WTC11 (cell line): Measurements from ENCODE around the gene SMYD3. TPM values are rescaled to one million over a fixed set of nuclear protein-coding genes. Genes with fewer than 3 reads are reported as not detected.
A peak's percentile ranks its signal among the peaks of the same experiment; 100 is the strongest.

Experiments
- ATAC-seq: fragments of 200-7000 bp; cut with Tn5 transposase; 2 replicates; pipeline ENCODE4 v1.10.0; 2021; ENCODE audit warnings: mild to moderate bottlenecking, moderate library complexity
- CTCF ChIA-PET: fragments of 300-600 bp; sonication (Branson Sonifier 250); formaldehyde crosslinking; loops from one replicate; lab custom pipeline; 2021; ENCODE audit warnings: antibody characterized with exemption; lab: Charles Lee
- POLR2A ChIA-PET: fragments of 350-600 bp; sonication (Branson Sonifier 250); formaldehyde crosslinking; loops from one replicate; lab custom pipeline; 2021; ENCODE audit warnings: antibody characterized with exemption; lab: Charles Lee
- DNase-seq: peaks from one replicate; pipeline ENCODE4 v3.0.0; 2021; ENCODE audit warnings: low spot score
- H3K27ac Mint-ChIP-seq: 2 replicates; pipeline ENCODE4 v1.8.0; 2021; ENCODE audit warnings: mixed read lengths
- H3K27me3 Mint-ChIP-seq: 2 replicates; pipeline ENCODE4 v1.8.0; 2021; ENCODE audit warnings: low read depth, mild to moderate bottlenecking, moderate library complexity, mixed read lengths
- H3K36me3 Mint-ChIP-seq: 2 replicates; pipeline ENCODE4 v1.8.0; 2021; ENCODE audit warnings: mixed read lengths
- H3K4me1 Mint-ChIP-seq: 2 replicates; pipeline ENCODE4 v1.8.0; 2022; ENCODE audit warnings: mixed read lengths
- H3K4me3 Mint-ChIP-seq: 2 replicates; pipeline ENCODE4 v1.8.0; 2021; ENCODE audit warnings: mild to moderate bottlenecking, moderate library complexity, mixed read lengths
- H3K9me3 Mint-ChIP-seq: 2 replicates; pipeline ENCODE4 v1.8.0; 2021; ENCODE audit warnings: mixed read lengths
- CREB1 ChIP-seq: sonication (generic); formaldehyde crosslinking; IDR thresholded peaks from 2 replicates; pipeline ENCODE4 v1.8.0; 2023; ENCODE audit warnings: mild to moderate bottlenecking, missing genetic modification reagents
- CREM ChIP-seq: sonication (generic); formaldehyde crosslinking; IDR thresholded peaks from 2 replicates; pipeline ENCODE4 v1.8.1; 2022; ENCODE audit warnings: mild to moderate bottlenecking, missing genetic modification reagents, moderate library complexity
- ELF4 ChIP-seq: sonication (generic); formaldehyde crosslinking; IDR thresholded peaks from 2 replicates; pipeline ENCODE4 v1.8.1; 2022; ENCODE audit warnings: low read depth, mild to moderate bottlenecking, moderate library complexity, missing genetic modification reagents
- ESRRA ChIP-seq: sonication (generic); formaldehyde crosslinking; IDR thresholded peaks from 2 replicates; pipeline ENCODE4 v1.8.1; 2022; ENCODE audit warnings: mild to moderate bottlenecking, missing genetic modification reagents, borderline replicate concordance
- FOXP1 ChIP-seq: sonication (generic); formaldehyde crosslinking; IDR thresholded peaks from 2 replicates; pipeline ENCODE4 v1.8.0; 2022; ENCODE audit warnings: missing genetic modification reagents, mild to moderate bottlenecking, moderate library complexity, borderline replicate concordance
- GABPB1 ChIP-seq: sonication (generic); formaldehyde crosslinking; IDR thresholded peaks from 2 replicates; pipeline ENCODE4 v1.8.1; 2023; ENCODE audit warnings: mild to moderate bottlenecking, missing genetic modification reagents
- IRF2 ChIP-seq: sonication (generic); formaldehyde crosslinking; IDR thresholded peaks from 2 replicates; pipeline ENCODE4 v1.8.0; 2022; ENCODE audit warnings: low read depth, missing genetic modification reagents, borderline replicate concordance
- MXD4 ChIP-seq: fragments of 250-450 bp; sonication (Bioruptor Pico); IDR thresholded peaks from 2 replicates; pipeline ENCODE4 v1.8.0; 2021; ENCODE audit warnings: mild to moderate bottlenecking, moderate library complexity, borderline replicate concordance
- MYBL2 ChIP-seq: sonication (generic); formaldehyde crosslinking; IDR thresholded peaks from 2 replicates; pipeline ENCODE4 v1.8.1; 2023; ENCODE audit warnings: mild to moderate bottlenecking, moderate library complexity, missing genetic modification reagents
- OVOL2 ChIP-seq: fragments of 250-450 bp; sonication (Bioruptor Pico); IDR thresholded peaks from 2 replicates; pipeline ENCODE4 v1.9.0; 2021; ENCODE audit warnings: mild to moderate bottlenecking, borderline replicate concordance
- PRRX2 ChIP-seq: fragments of 250-450 bp; sonication (Bioruptor Pico); IDR thresholded peaks from 2 replicates; pipeline ENCODE4 v1.8.0; 2021; ENCODE audit warnings: mild to moderate bottlenecking
- RORB ChIP-seq: fragments of 250-450 bp; sonication (Bioruptor Pico); IDR thresholded peaks from 2 replicates; pipeline ENCODE4 v1.9.0; 2021; ENCODE audit warnings: mild to moderate bottlenecking
- SMAD3 ChIP-seq: sonication (generic); formaldehyde crosslinking; IDR thresholded peaks from 2 replicates; pipeline ENCODE4 v1.8.0; 2022; ENCODE audit warnings: missing genetic modification reagents, mild to moderate bottlenecking, borderline replicate concordance
- SP1 ChIP-seq: sonication (generic); formaldehyde crosslinking; conservative IDR thresholded peaks from 2 replicates; pipeline ENCODE4 v1.8.1; 2022; ENCODE audit warnings: missing genetic modification reagents
- TEAD4 ChIP-seq: sonication (generic); formaldehyde crosslinking; IDR thresholded peaks from 2 replicates; pipeline ENCODE4 v1.8.0; 2022; ENCODE audit warnings: mild to moderate bottlenecking, missing genetic modification reagents
- TP53 ChIP-seq: sonication (generic); formaldehyde crosslinking; IDR thresholded peaks from 2 replicates; pipeline ENCODE4 v1.8.1; 2023; ENCODE audit warnings: mild to moderate bottlenecking, missing genetic modification reagents
- ZBTB21 ChIP-seq: sonication (generic); formaldehyde crosslinking; IDR thresholded peaks from 2 replicates; pipeline ENCODE4 v1.8.1; 2023; ENCODE audit warnings: mild to moderate bottlenecking, missing genetic modification reagents, borderline replicate concordance
- ZNF138 ChIP-seq: sonication (generic); formaldehyde crosslinking; conservative IDR thresholded peaks from 2 replicates; pipeline ENCODE4 v1.8.1; 2022; ENCODE audit warnings: mild to moderate bottlenecking, moderate library complexity, missing genetic modification reagents
- total RNA-seq: library from RNA; stranded (reverse); gene quantifications from 3 replicates; pipeline ENCODE4 v1.2.3, GENCODE V29; 2021
- TF ChIP-seq, protein P1 (sequence below): sonication (generic); formaldehyde crosslinking; IDR thresholded peaks from 2 replicates; pipeline ENCODE4 v1.8.1; 2023; ENCODE audit warnings: mild to moderate bottlenecking, missing genetic modification reagents
- TF ChIP-seq, protein P2 (sequence below): fragments of 200-600 bp; IDR thresholded peaks from 2 replicates; pipeline ENCODE4 v1.8.0; 2022; ENCODE audit warnings: antibody characterized with exemption
- TF ChIP-seq, protein P3 (sequence below): fragments of 250-450 bp; sonication (Bioruptor Pico); IDR thresholded peaks from 2 replicates; pipeline ENCODE4 v2.1.2; 2022; ENCODE audit warnings: mild to moderate bottlenecking, moderate library complexity
- TF ChIP-seq, protein P4 (sequence below): sonication (generic); formaldehyde crosslinking; IDR thresholded peaks from 2 replicates; pipeline ENCODE4 v1.8.0; 2022; ENCODE audit warnings: mild to moderate bottlenecking, missing genetic modification reagents

Gene SMYD3
- total RNA-seq, 1 experiment from 2014 or later: 21.4 TPM

DNA sequence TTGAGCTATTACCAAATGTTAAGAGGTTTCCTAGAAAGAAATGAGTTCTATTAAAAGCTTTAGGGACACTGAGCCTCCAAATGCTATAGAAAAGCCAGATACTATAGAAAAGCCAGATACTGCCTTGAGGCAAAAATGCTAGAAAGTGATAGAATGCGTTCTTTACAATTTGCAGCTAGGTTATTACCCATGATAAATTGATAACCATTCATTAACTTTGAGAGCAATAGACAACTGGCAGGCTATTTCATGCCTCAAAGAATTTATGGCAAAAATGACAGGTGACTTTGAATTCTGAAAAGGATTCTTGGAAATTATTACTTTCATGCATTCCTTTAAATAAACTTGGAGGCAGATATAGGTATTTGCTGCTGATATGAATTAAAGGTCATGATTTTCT is 51.6 kb downstream of the SMYD3 start (continued):
- TF ChIP-seq MYBL2 (CRISPR knock-in tag) (no peak), TEAD4 (CRISPR knock-in tag) (no peak), RORB (CRISPR knock-in tag) (no peak)

DNA sequence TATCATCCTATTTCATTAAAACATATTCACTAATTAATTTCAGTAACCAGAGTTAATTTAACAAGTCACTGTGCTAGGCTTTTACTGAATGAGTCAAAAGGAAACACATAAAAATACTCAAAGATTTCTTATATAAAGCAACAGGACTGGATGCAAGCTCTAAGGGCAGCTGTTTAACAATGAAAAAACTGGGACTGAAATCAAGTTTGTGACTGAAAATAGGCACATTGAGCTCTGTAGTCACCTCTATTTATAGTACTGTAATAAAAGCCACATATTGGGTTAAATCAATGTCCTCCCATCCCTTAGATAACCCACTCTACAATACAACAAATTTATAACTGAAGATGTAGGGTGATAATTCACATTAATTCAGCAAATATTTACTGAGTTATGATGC is 52.4 kb downstream of the SMYD3 start:
- Mint-ChIP-seq H3K27me3 (no peaks in the 10 kb centered on the region), H3K27ac (no peak overlapping the region), H3K4me1 (peaks cover 12% of the 10 kb centered on the region), H3K4me3 (no peak overlapping the region), H3K9me3 (no peaks in the 10 kb centered on the region), H3K36me3 (no peaks in the 10 kb centered on the region)
- TF ChIP-seq, protein P1, sequence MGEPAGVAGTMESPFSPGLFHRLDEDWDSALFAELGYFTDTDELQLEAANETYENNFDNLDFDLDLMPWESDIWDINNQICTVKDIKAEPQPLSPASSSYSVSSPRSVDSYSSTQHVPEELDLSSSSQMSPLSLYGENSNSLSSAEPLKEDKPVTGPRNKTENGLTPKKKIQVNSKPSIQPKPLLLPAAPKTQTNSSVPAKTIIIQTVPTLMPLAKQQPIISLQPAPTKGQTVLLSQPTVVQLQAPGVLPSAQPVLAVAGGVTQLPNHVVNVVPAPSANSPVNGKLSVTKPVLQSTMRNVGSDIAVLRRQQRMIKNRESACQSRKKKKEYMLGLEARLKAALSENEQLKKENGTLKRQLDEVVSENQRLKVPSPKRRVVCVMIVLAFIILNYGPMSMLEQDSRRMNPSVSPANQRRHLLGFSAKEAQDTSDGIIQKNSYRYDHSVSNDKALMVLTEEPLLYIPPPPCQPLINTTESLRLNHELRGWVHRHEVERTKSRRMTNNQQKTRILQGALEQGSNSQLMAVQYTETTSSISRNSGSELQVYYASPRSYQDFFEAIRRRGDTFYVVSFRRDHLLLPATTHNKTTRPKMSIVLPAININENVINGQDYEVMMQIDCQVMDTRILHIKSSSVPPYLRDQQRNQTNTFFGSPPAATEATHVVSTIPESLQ (CRISPR knock-in tag): no peak
- TF ChIP-seq ELF4 (CRISPR knock-in tag): no peak
- TF ChIP-seq SMAD3: no peak
- POLR2A ChIA-PET: no interaction called here
- CTCF ChIA-PET: no interaction called here
- DNase-seq: no peak
- ATAC-seq: no peak

DNA sequence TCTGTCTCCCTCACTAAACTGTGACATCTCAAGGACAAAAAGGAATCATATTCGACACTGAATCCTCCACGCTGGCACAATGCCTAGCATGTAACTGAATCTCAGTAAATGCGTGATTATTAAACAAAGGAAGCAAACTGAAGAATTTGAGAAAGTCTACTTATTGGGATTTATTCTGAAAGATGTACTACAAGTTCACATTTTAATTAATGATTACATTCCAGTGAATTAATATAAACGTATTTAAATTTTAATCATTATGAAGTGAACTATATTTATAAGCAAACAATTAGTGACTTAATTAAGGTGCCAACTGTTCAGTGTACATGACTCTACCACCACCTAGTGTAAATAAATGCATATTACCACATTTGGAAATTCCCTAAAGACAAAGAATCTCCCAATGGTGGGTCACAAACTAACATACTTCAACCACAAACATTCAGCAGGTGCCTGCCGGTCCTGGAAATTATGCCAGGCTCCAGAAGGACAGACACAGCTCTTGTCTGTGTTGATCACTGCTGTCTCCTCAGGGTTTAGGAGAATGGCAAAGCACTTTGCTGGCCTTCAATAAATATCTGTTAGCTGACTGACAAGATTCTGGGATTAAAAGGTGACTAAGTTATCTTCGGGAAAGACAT is 56.3 kb downstream of the SMYD3 start:
- Mint-ChIP-seq H3K9me3 (peaks cover 9% of the 10 kb centered on the region), H3K4me3 (no peak overlapping the region), H3K27ac (no peak overlapping the region), H3K4me1 (peaks cover 9% of the 10 kb centered on the region)
- DNase-seq: no peak
- CTCF ChIA-PET: no interaction called here
- ATAC-seq: peak; percentile 30; the same call in 1 of the 2 replicates
- POLR2A ChIA-PET: no interaction called here
- TF ChIP-seq MXD4 (CRISPR knock-in tag): no peak
- no peak for TF ChIP-seq IRF2 (CRISPR knock-in tag)
- no peak for TF ChIP-seq TP53 (CRISPR knock-in tag)
- TF ChIP-seq SP1 (CRISPR knock-in tag): no peak
- no peak for TF ChIP-seq FOXP1 (CRISPR knock-in tag)
- TF ChIP-seq GABPB1 (CRISPR knock-in tag): no peak
- TF ChIP-seq, protein P2, sequence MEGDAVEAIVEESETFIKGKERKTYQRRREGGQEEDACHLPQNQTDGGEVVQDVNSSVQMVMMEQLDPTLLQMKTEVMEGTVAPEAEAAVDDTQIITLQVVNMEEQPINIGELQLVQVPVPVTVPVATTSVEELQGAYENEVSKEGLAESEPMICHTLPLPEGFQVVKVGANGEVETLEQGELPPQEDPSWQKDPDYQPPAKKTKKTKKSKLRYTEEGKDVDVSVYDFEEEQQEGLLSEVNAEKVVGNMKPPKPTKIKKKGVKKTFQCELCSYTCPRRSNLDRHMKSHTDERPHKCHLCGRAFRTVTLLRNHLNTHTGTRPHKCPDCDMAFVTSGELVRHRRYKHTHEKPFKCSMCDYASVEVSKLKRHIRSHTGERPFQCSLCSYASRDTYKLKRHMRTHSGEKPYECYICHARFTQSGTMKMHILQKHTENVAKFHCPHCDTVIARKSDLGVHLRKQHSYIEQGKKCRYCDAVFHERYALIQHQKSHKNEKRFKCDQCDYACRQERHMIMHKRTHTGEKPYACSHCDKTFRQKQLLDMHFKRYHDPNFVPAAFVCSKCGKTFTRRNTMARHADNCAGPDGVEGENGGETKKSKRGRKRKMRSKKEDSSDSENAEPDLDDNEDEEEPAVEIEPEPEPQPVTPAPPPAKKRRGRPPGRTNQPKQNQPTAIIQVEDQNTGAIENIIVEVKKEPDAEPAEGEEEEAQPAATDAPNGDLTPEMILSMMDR: peak; percentile 50
- TF ChIP-seq ESRRA: no peak
- TF ChIP-seq, all 79 proteins: peak for 1
- Mint-ChIP-seq H3K27me3 (no peaks in the 10 kb centered on the region), H3K36me3 (peaks cover 3% of the 10 kb centered on the region)

DNA sequence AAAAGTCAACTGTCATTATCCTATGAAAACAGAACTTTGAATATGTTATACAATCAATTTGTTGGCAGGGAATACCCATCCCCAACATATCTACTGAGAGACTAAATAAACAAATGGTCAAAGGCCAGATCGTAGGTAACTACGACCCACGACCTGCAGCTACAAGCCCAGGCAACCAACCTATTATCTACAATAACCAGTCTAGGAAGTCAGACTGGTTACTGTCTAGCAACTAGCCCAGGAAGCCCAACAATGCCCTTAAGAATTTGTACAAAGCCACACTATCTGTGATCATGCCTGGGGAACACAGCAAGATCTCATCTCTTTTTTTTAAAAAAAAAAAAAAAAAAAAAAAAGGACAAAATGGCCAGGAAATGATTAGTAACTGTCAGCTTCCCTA is 58.7 kb downstream of the SMYD3 start:
- DNase-seq: no peak
- 0 out of 2 replicates have a peak overlapping the region, but pooled peaks have one; percentile 11 for H3K27ac Mint-ChIP-seq
- ATAC-seq: no peak
- TF ChIP-seq PRRX2 (no peak), OVOL2 (CRISPR knock-in tag) (no peak), CREM (CRISPR knock-in tag) (no peak), ZNF138 (CRISPR knock-in tag) (no peak), CREB1 (CRISPR knock-in tag) (no peak), ZBTB21 (CRISPR knock-in tag) (no peak)
- TF ChIP-seq, protein P3, sequence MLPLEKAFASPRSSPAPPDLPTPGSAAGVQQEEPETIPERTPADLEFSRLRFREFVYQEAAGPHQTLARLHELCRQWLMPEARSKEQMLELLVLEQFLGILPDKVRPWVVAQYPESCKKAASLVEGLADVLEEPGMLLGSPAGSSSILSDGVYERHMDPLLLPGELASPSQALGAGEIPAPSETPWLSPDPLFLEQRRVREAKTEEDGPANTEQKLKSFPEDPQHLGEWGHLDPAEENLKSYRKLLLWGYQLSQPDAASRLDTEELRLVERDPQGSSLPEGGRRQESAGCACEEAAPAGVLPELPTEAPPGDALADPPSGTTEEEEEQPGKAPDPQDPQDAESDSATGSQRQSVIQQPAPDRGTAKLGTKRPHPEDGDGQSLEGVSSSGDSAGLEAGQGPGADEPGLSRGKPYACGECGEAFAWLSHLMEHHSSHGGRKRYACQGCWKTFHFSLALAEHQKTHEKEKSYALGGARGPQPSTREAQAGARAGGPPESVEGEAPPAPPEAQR (CRISPR knock-in tag): no peak
- TF ChIP-seq, protein P4, sequence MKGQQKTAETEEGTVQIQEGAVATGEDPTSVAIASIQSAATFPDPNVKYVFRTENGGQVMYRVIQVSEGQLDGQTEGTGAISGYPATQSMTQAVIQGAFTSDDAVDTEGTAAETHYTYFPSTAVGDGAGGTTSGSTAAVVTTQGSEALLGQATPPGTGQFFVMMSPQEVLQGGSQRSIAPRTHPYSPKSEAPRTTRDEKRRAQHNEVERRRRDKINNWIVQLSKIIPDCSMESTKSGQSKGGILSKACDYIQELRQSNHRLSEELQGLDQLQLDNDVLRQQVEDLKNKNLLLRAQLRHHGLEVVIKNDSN (CRISPR knock-in tag): no peak
- ChIA-PET POLR2A (no interaction called here), CTCF (interaction anchor here (0.6 kb wide), 1 partner anchor 152 kb away, joined by 3 read pairs; no protein-coding TSS in a partner anchor)
- H3K36me3 Mint-ChIP-seq: peaks cover 3% of the 10 kb centered on the region
- H3K27me3 Mint-ChIP-seq: no peaks in the 10 kb centered on the region
- peaks cover 9% of the 10 kb centered on the region for H3K9me3 Mint-ChIP-seq
- no peak overlapping the region for H3K4me3 Mint-ChIP-seq
- H3K4me1 Mint-ChIP-seq: peaks cover 9% of the 10 kb centered on the region
